ENCODE measurements around the gene UBE2J2.

UBE2J2 gene

GRCh38 chr1:1298861-1299685 lies 25.4 kb upstream of the UBE2J2 start:
- TF ChIP-seq TCF12 (IDR thresholded peaks at IDR 0.05; ENCODE audit: low read depth), result no peak
- peak; percentile 82 for TF ChIP-seq ZBTB7A (IDR thresholded peaks at IDR 0.05; ENCODE audit: low read depth)
- TF ChIP-seq FOXM1 (IDR thresholded peaks at IDR 0.05; ENCODE audit: borderline replicate concordance, low read depth), result no peak
- TF ChIP-seq REST (IDR thresholded peaks at IDR 0.05; ENCODE audit: low read depth), result peak; percentile 94

GRCh38 chr1:1297802-1298424 lies 24.3 kb upstream of the UBE2J2 start:
- no peak for TF ChIP-seq CREB1 (IDR thresholded peaks at IDR 0.05; ENCODE audit: low read depth)
- TF ChIP-seq EP300 (IDR thresholded peaks at IDR 0.05; ENCODE audit: borderline replicate concordance), result no peak
- TF ChIP-seq TAF1 (IDR thresholded peaks at IDR 0.05; ENCODE audit: low read depth), result no peak
- no peak for TF ChIP-seq TEAD4 (IDR thresholded peaks at IDR 0.05)
- TF ChIP-seq EGR1 (IDR thresholded peaks at IDR 0.05), result no peak
- no peak for TF ChIP-seq CEBPB (IDR thresholded peaks at IDR 0.05)
- TF ChIP-seq ZBTB7A (IDR thresholded peaks at IDR 0.05; ENCODE audit: low read depth), result no peak
- TF ChIP-seq YY1 (IDR thresholded peaks at IDR 0.05; ENCODE audit: low read depth), result no peak
- no peak for TF ChIP-seq TCF12 (IDR thresholded peaks at IDR 0.05; ENCODE audit: low read depth)
- no peak for TF ChIP-seq RAD21 (IDR thresholded peaks at IDR 0.05; ENCODE audit: low read depth)
- TF ChIP-seq USF1 (IDR thresholded peaks at IDR 0.05), result no peak

- TF ChIP-seq USF1 (IDR thresholded peaks at IDR 0.05) (no peak), CREB1 (IDR thresholded peaks at IDR 0.05; ENCODE audit: low read depth) (no peak), REST (IDR thresholded peaks at IDR 0.05; ENCODE audit: low read depth) (no peak)
These were observed 22.7 kb upstream of the UBE2J2 start for GRCh38 chr1:1296070-1297061.

- no peak for TF ChIP-seq MAX (IDR thresholded peaks at IDR 0.05)
- no peak for TF ChIP-seq NFIC (IDR thresholded peaks at IDR 0.05)
- no peak for TF ChIP-seq FOXM1 (IDR thresholded peaks at IDR 0.05; ENCODE audit: borderline replicate concordance, low read depth)
- no peak for TF ChIP-seq USF1 (IDR thresholded peaks at IDR 0.05)
- no peak for TF ChIP-seq TEAD4 (IDR thresholded peaks at IDR 0.05)
These were observed 21.7 kb upstream of the UBE2J2 start for GRCh38 chr1:1295154-1295923.

GRCh38 chr1:1294250-1294890 lies 20.7 kb upstream of the UBE2J2 start:
- TF ChIP-seq EGR1 (IDR thresholded peaks at IDR 0.05), result no peak
